ENCODE results near the gene ATF2. TPM values are rescaled to one million over a fixed set of nuclear protein-coding genes. Genes with fewer than 3 reads are reported as not detected.

ATF2 gene
- total RNA-seq, 2 donors from 2014 or later = 32.4 to 46.4 TPM

- intact Hi-C loops (cut with DNase I) = loop anchor here (5.0 kb wide), 1 partner anchor 248 kb away; no protein-coding TSS in a partner anchor
- H3K36me3 ChIP-seq = no peaks in the 10 kb centered on the region
Observed at GRCh38 chr2:175034716-175035115, 133.3 kb downstream of the ATF2 start.

GRCh38 chr2:175030380-175031271 lies 137.4 kb downstream of the ATF2 start:
- intact Hi-C loops (cut with DNase I) = no loop called here
- no peak overlapping the region for H3K27ac ChIP-seq
- DNase-seq = peak; percentile 22

More at GRCh38 chr2:175034716-175035115, 133.3 kb downstream of the ATF2 start:
- Histone ChIP-seq H3K27me3 (no peaks in the 10 kb centered on the region), H3K9me3 (no peaks in the 10 kb centered on the region), H3K27ac (no peak overlapping the region), H3K9ac (ENCODE audit: low read depth in 2 of 2, low read length in 2 of 2) (no peak overlapping the region), H3K4me3 (no peak overlapping the region), H3K4me1 (no peaks in the 10 kb centered on the region)
- TF ChIP-seq CTCF (IDR thresholded peaks at IDR 0.05) = no peak
- no peak for DNase-seq

DNA sequence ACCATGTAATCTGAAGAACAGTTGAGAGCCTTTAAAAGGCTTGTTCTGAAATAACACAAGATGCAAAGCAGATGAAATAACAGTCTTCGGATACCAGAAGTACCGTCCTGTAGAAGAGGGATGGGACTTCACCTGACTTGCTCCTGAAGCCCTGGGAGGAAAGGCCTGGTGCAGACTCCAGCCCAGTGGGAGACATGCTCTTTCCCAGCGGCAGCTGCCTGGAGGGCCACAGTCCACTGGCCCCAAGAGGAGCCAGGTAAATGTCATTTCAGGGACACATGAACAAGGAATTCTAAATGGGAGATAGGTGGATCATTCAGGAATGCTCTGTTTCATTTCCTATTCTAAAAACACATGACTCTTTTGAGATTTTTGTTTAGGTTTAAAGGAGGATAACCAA lies 140.2 kb downstream of the ATF2 start:
- no peak for TF ChIP-seq CTCF (IDR thresholded peaks at IDR 0.05)
- Histone ChIP-seq H3K4me3 (no peak overlapping the region), H3K27ac (no peak overlapping the region), H3K36me3 (no peaks in the 10 kb centered on the region), H3K9ac (ENCODE audit: low read depth in 2 of 2, low read length in 2 of 2) (no peak overlapping the region), H3K4me1 (no peaks in the 10 kb centered on the region), H3K27me3 (no peaks in the 10 kb centered on the region), H3K9me3 (no peaks in the 10 kb centered on the region)
- intact Hi-C loops (cut with DNase I) = no loop called here
- DNase-seq = no peak

More at GRCh38 chr2:175030380-175031271, 137.4 kb downstream of the ATF2 start:
- Histone ChIP-seq H3K9ac (ENCODE audit: low read depth in 2 of 2, low read length in 2 of 2) (no peak overlapping the region), H3K27me3 (no peaks in the 10 kb centered on the region), H3K36me3 (no peaks in the 10 kb centered on the region), H3K4me1 (no peaks in the 10 kb centered on the region), H3K4me3 (no peak overlapping the region), H3K9me3 (no peaks in the 10 kb centered on the region)
- TF ChIP-seq CTCF (IDR thresholded peaks at IDR 0.05) = no peak

GRCh38 chr2:175026385-175026784 lies 141.6 kb downstream of the ATF2 start:
- H3K27me3 ChIP-seq = no peaks in the 10 kb centered on the region
- no peak for DNase-seq
- no peaks in the 10 kb centered on the region for H3K36me3 ChIP-seq
- intact Hi-C loops (cut with DNase I) = no loop called here
- H3K9ac ChIP-seq (ENCODE audit: low read depth in 2 of 2, low read length in 2 of 2) = no peak overlapping the region
- no peaks in the 10 kb centered on the region for H3K4me1 ChIP-seq
- TF ChIP-seq CTCF (IDR thresholded peaks at IDR 0.05) = no peak
- H3K4me3 ChIP-seq = no peak overlapping the region
- H3K9me3 ChIP-seq = no peaks in the 10 kb centered on the region
- no peak overlapping the region for H3K27ac ChIP-seq

DNA sequence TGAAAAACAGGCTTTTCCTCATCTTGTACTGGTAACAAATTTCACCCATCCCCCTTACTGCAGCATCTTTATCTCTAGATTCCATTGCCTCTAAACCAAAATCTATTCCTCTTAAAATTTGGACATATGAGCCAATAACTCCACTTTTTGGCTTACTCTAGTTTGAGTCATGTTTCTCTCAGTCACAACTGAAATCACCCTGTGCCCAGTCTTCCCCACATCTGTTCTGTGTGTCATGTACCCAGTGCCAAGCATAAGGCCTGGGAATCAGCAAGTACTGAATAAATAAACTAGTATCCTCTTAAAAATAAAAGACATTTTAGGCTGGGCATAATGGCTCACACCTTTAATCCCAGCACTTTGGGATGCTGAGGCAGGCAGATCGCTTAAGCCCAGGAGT lies 142.1 kb downstream of the ATF2 start:
- intact Hi-C loops (cut with DNase I) = no loop called here

More for the DNA sequence above, 142.1 kb downstream of the ATF2 start:
- no peak for DNase-seq
- no peaks in the 10 kb centered on the region for H3K36me3 ChIP-seq
- no peak overlapping the region for H3K4me3 ChIP-seq
- H3K9ac ChIP-seq (ENCODE audit: low read depth in 2 of 2, low read length in 2 of 2) = no peak overlapping the region
- H3K9me3 ChIP-seq = no peaks in the 10 kb centered on the region
- no peak overlapping the region for H3K27ac ChIP-seq
- H3K27me3 ChIP-seq = no peaks in the 10 kb centered on the region
- no peaks in the 10 kb centered on the region for H3K4me1 ChIP-seq
- no peak for TF ChIP-seq CTCF (IDR thresholded peaks at IDR 0.05)
